Activated T-helper 2 cell treated with anti-CD3 and anti-CD28 coated beads, Interferon-gamma antibody, Interleukin-2, Interleukin-4, amounts not matched to agents 10 μg/mL and 5 μg/mL and 100 μg/mL, durations not matched to agents 14 hours and 24 hours and 36 hours (primary cell): ENCODE measurements around the gene CD101. TPM values are rescaled to one million over a fixed set of nuclear protein-coding genes. Genes with fewer than 3 reads are reported as not detected.

ENCODE experiments used
- DNase-seq: peaks from one replicate; pipeline ENCODE4 v3.0.0; 2021; ENCODE audit warnings: low spot score
- H3K27ac Mint-ChIP-seq: one replicate; pipeline ENCODE4 v1.8.0; 2021; ENCODE audit warnings: mixed read lengths
- H3K27me3 Mint-ChIP-seq: one replicate; pipeline ENCODE4 v1.8.0; 2021; ENCODE audit warnings: low read depth, mixed read lengths
- H3K36me3 Mint-ChIP-seq: one replicate; pipeline ENCODE4 v1.8.0; 2021; ENCODE audit warnings: low read depth, mixed read lengths
- H3K4me1 Mint-ChIP-seq: one replicate; pipeline ENCODE4 v1.8.0; 2021; ENCODE audit warnings: low read depth, mixed read lengths
- H3K4me3 Mint-ChIP-seq: one replicate; pipeline ENCODE4 v1.8.0; 2021; ENCODE audit warnings: low read depth, mild to moderate bottlenecking, moderate library complexity, mixed read lengths
- H3K9me3 Mint-ChIP-seq: one replicate; pipeline ENCODE4 v1.8.0; 2021; ENCODE audit warnings: mixed read lengths
- intact Hi-C: fragments of 100-400 bp; cut with micrococcal nuclease; formaldehyde crosslinking; loops from one replicate; pipeline ENCODE4 v1.15.1; 2023
- total RNA-seq: library from RNA; stranded (reverse); gene quantifications from 2 replicates; pipeline ENCODE4 v1.2.3, GENCODE V29; 2022

CD101 gene
- total RNA-seq, 1 donor from 2014 or later = 0.18 TPM

- H3K36me3 Mint-ChIP-seq = no peaks in the 10 kb centered on the region
- intact Hi-C loops = no loop called here
Observed at GRCh38 chr1:117008656-117009055, 7.1 kb downstream of the CD101 start.

GRCh38 chr1:117009132-117009531 is 7.6 kb downstream of the CD101 start:
- intact Hi-C loops = no loop called here
- peaks cover 12% of the 10 kb centered on the region for H3K27me3 Mint-ChIP-seq
- no peaks in the 10 kb centered on the region for H3K36me3 Mint-ChIP-seq
- H3K4me1 Mint-ChIP-seq = peaks cover 38% of the 10 kb centered on the region
- no peak for DNase-seq
- no peaks in the 10 kb centered on the region for H3K9me3 Mint-ChIP-seq
- no peak overlapping the region for H3K4me3 Mint-ChIP-seq
- H3K27ac Mint-ChIP-seq = no peak overlapping the region

More at GRCh38 chr1:117008656-117009055, 7.1 kb downstream of the CD101 start:
- Mint-ChIP-seq H3K4me3 (no peak overlapping the region), H3K9me3 (no peaks in the 10 kb centered on the region), H3K27me3 (peaks cover 12% of the 10 kb centered on the region), H3K27ac (no peak overlapping the region), H3K4me1 (peaks cover 35% of the 10 kb centered on the region)
- DNase-seq = no peak

GRCh38 chr1:117010310-117010969 is 8.9 kb downstream of the CD101 start:
- Mint-ChIP-seq H3K4me1 (peaks cover 43% of the 10 kb centered on the region), H3K36me3 (no peaks in the 10 kb centered on the region), H3K27me3 (peaks cover 8% of the 10 kb centered on the region), H3K27ac (no peak overlapping the region), H3K4me3 (no peak overlapping the region), H3K9me3 (no peaks in the 10 kb centered on the region)
- intact Hi-C loops = no loop called here
- no peak for DNase-seq

- Mint-ChIP-seq H3K4me3 (no peak overlapping the region), H3K9me3 (no peaks in the 10 kb centered on the region), H3K36me3 (no peaks in the 10 kb centered on the region), H3K27ac (no peak overlapping the region), H3K4me1 (peaks cover 41% of the 10 kb centered on the region), H3K27me3 (peaks cover 3% of the 10 kb centered on the region)
- DNase-seq = no peak
- intact Hi-C loops = no loop called here
Observed at GRCh38 chr1:117011334-117011733, 9.8 kb downstream of the CD101 start.

GRCh38 chr1:117013309-117013858 is 11.8 kb downstream of the CD101 start:
- peaks cover 41% of the 10 kb centered on the region for H3K4me1 Mint-ChIP-seq
- no peaks in the 10 kb centered on the region for H3K36me3 Mint-ChIP-seq
- no peaks in the 10 kb centered on the region for H3K9me3 Mint-ChIP-seq
- H3K27me3 Mint-ChIP-seq = no peaks in the 10 kb centered on the region
- H3K27ac Mint-ChIP-seq = no peak overlapping the region
- intact Hi-C loops = no loop called here
- no peak overlapping the region for H3K4me3 Mint-ChIP-seq
- DNase-seq = no peak

- no peaks in the 10 kb centered on the region for H3K9me3 Mint-ChIP-seq
- H3K36me3 Mint-ChIP-seq = no peaks in the 10 kb centered on the region
- H3K4me1 Mint-ChIP-seq = peaks cover 33% of the 10 kb centered on the region
- no peaks in the 10 kb centered on the region for H3K27me3 Mint-ChIP-seq
- intact Hi-C loops = no loop called here
- DNase-seq = no peak
- H3K4me3 Mint-ChIP-seq = no peak overlapping the region
- H3K27ac Mint-ChIP-seq = no peak overlapping the region
Observed at GRCh38 chr1:117014209-117014608, 12.6 kb downstream of the CD101 start.

- Mint-ChIP-seq H3K9me3 (no peaks in the 10 kb centered on the region), H3K4me1 (peaks cover 26% of the 10 kb centered on the region), H3K4me3 (no peak overlapping the region)
Observed at GRCh38 chr1:117015724-117016123, 14.2 kb downstream of the CD101 start.

GRCh38 chr1:117017062-117017461 is 15.5 kb downstream of the CD101 start:
- no peak overlapping the region for H3K27ac Mint-ChIP-seq
- H3K4me1 Mint-ChIP-seq = peaks cover 24% of the 10 kb centered on the region
- H3K4me3 Mint-ChIP-seq = no peak overlapping the region
- no peaks in the 10 kb centered on the region for H3K36me3 Mint-ChIP-seq
- DNase-seq = no peak
- intact Hi-C loops = no loop called here
- H3K9me3 Mint-ChIP-seq = no peaks in the 10 kb centered on the region
- H3K27me3 Mint-ChIP-seq = no peaks in the 10 kb centered on the region

More at GRCh38 chr1:117015724-117016123, 14.2 kb downstream of the CD101 start:
- intact Hi-C loops = no loop called here
- Mint-ChIP-seq H3K27me3 (no peaks in the 10 kb centered on the region), H3K27ac (no peak overlapping the region), H3K36me3 (no peaks in the 10 kb centered on the region)
- no peak for DNase-seq

GRCh38 chr1:117017648-117018047 is 16.1 kb downstream of the CD101 start:
- H3K4me1 Mint-ChIP-seq = peaks cover 24% of the 10 kb centered on the region
- no peak overlapping the region for H3K4me3 Mint-ChIP-seq
- no peak for DNase-seq
- no peaks in the 10 kb centered on the region for H3K9me3 Mint-ChIP-seq
- no peaks in the 10 kb centered on the region for H3K27me3 Mint-ChIP-seq
- intact Hi-C loops = no loop called here
- H3K27ac Mint-ChIP-seq = no peak overlapping the region
- no peaks in the 10 kb centered on the region for H3K36me3 Mint-ChIP-seq

GRCh38 chr1:117020526-117021156 is 19.1 kb downstream of the CD101 start:
- peaks cover 7% of the 10 kb centered on the region for H3K4me1 Mint-ChIP-seq
- no peaks in the 10 kb centered on the region for H3K9me3 Mint-ChIP-seq
- no peak overlapping the region for H3K4me3 Mint-ChIP-seq
- no peak for DNase-seq
- intact Hi-C loops = no loop called here
- no peaks in the 10 kb centered on the region for H3K27me3 Mint-ChIP-seq
- H3K27ac Mint-ChIP-seq = no peak overlapping the region
- no peaks in the 10 kb centered on the region for H3K36me3 Mint-ChIP-seq

- no peak overlapping the region for H3K27ac Mint-ChIP-seq
- DNase-seq = no peak
- H3K9me3 Mint-ChIP-seq = no peaks in the 10 kb centered on the region
- H3K27me3 Mint-ChIP-seq = no peaks in the 10 kb centered on the region
- no peaks in the 10 kb centered on the region for H3K36me3 Mint-ChIP-seq
- intact Hi-C loops = no loop called here
- H3K4me1 Mint-ChIP-seq = peaks cover under 1% of the 10 kb centered on the region
- H3K4me3 Mint-ChIP-seq = no peak overlapping the region
Observed at GRCh38 chr1:117022114-117022513, 20.6 kb downstream of the CD101 start.

GRCh38 chr1:117025568-117025967 is 24.0 kb downstream of the CD101 start:
- Mint-ChIP-seq H3K9me3 (no peaks in the 10 kb centered on the region), H3K27ac (no peak overlapping the region), H3K27me3 (no peaks in the 10 kb centered on the region), H3K4me1 (peaks cover 5% of the 10 kb centered on the region), H3K4me3 (no peak overlapping the region), H3K36me3 (no peaks in the 10 kb centered on the region)
- intact Hi-C loops = no loop called here
- no peak for DNase-seq

GRCh38 chr1:117026361-117026760 is 24.8 kb downstream of the CD101 start:
- Mint-ChIP-seq H3K27ac (no peak overlapping the region), H3K4me3 (no peak overlapping the region), H3K9me3 (no peaks in the 10 kb centered on the region), H3K27me3 (no peaks in the 10 kb centered on the region), H3K4me1 (peaks cover 5% of the 10 kb centered on the region), H3K36me3 (no peaks in the 10 kb centered on the region)
- no peak for DNase-seq
- intact Hi-C loops = no loop called here
